ENCODE results near the gene HIVEP2. TPM values are rescaled to one million over a fixed set of nuclear protein-coding genes. Genes with fewer than 3 reads are reported as not detected.

HIVEP2 gene
- total RNA-seq, 1 experiment from 2014 or later = 8.2 TPM

DNA sequence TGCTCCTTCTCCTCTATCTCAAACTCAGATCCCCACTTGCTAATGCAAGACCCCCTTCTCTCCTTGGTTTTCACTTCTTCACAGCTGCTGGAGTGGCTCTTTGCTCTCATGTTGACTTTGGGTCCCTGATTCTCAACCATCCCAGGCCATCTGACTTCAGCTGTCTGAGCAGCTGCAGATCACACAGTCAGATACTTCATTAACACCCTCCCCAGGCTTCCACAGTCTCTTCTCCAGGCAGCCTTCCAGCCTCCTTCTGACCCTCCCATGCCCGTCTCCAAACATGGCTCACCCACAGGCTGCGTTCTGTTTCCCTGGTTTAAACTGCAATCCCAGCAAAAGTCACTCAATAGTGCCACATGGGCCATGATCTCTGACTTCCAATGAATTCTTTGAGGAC is 65.4 kb downstream of the HIVEP2 start:
- H3K9me3 ChIP-seq (replicated peaks) = no peaks in the 10 kb centered on the region
- no peaks in the 10 kb centered on the region for H3K27me3 ChIP-seq
- peak in 1 of 2 experiments; percentile 27 for DNase-seq
- H3K36me3 ChIP-seq = no peaks in the 10 kb centered on the region
- no peak overlapping the region for H3K27ac ChIP-seq
- H3K4me1 ChIP-seq = peaks cover 6% of the 10 kb centered on the region; the same call in 1 of the 2 replicates
- H3K4me3 ChIP-seq = no peak overlapping the region

DNA sequence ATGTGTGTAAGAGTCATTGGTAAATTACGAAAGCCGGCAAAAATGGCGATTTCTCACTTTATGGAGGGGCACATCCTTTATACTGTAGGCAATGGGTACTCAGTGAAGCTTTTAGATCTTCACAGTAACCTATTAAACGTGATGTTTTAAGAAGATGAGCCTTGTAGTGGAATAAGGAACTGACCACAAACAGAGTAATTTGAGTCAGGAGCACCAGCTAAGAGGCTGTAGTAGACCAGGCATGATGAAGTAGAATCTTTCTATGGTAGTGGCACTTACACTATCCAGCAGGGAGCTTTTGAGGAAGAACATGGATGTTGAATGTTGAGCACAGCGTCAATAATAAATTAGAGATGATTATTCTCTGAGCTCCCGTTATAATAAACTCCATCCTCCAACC is 65.9 kb downstream of the HIVEP2 start:
- no peaks in the 10 kb centered on the region for H3K9me3 ChIP-seq (replicated peaks)
- DNase-seq = no peak
- H3K27ac ChIP-seq = no peak overlapping the region
- no peak overlapping the region for H3K4me3 ChIP-seq
- H3K36me3 ChIP-seq = no peaks in the 10 kb centered on the region
- no peaks in the 10 kb centered on the region for H3K27me3 ChIP-seq
- peaks cover 6% of the 10 kb centered on the region; the same call in 1 of the 2 replicates for H3K4me1 ChIP-seq

DNA sequence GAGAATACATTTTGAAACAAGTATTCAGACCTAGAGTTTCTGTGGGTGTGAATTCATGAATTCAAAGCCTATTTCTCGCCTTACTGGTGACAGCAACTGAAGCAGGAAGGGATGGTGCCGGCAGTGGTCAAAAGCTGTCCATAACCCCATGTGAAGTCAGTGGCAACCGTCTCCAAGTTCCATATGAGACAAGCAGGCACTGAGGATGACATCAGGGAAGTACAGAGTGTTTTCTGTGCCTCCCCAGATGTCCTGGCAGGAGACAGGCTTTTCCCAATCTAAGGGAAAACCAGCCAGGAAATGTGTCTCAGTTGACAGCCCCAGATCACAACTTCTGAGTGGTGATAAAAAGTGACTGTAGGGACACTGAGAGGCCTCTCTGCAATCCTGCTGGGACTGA is 66.6 kb downstream of the HIVEP2 start:
- H3K27me3 ChIP-seq = no peaks in the 10 kb centered on the region
- H3K4me3 ChIP-seq = no peak overlapping the region
- no peak overlapping the region for H3K27ac ChIP-seq
- no peak for DNase-seq
- H3K9me3 ChIP-seq (replicated peaks) = no peaks in the 10 kb centered on the region
- H3K4me1 ChIP-seq = peaks cover 6% of the 10 kb centered on the region; the same call in 1 of the 2 replicates
- H3K36me3 ChIP-seq = no peaks in the 10 kb centered on the region

DNA sequence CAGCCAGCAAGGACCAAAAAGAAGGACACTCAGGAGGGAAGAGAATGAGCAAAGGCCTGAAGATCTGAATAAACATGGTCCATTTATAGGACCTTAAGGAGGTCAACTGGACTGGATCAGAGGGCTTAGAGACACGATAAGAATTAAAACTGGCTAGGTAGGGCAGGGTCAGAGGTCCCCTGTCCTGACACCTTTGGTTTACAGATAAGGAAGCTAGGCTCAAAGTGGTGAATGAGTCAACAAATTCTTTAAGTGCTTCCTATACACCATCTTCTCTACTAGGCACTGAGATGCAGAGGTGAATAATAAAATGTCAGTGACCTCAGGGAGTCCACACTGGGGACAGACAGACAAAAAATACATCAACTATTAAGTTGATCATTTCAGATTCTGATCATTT is 70.3 kb downstream of the HIVEP2 start:
- no peak for DNase-seq
- Histone ChIP-seq H3K27me3 (no peaks in the 10 kb centered on the region), H3K27ac (no peak overlapping the region), H3K9me3 (replicated peaks) (no peaks in the 10 kb centered on the region), H3K4me1 (peaks cover 14% of the 10 kb centered on the region), H3K4me3 (no peak overlapping the region), H3K36me3 (no peaks in the 10 kb centered on the region)

DNA sequence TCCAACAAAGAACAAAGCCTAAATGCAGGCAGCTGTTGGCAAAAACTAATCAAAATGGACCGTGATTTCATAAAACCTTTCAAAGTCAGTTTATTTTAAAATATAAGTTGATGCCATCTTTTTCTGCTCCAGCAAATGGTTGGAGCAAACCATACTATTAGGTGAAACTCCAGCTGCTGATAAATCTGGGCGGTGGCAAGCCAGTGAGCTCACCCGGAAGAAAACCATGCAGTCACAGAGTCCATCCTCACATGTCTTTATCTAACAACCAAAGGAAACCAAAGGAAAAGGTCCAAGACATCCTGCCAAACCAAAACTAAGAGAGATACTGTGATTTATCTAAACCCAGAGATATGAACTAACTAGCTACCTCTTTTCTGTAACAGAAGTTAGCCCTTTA is 72.6 kb downstream of the HIVEP2 start:
- H3K4me1 ChIP-seq = peaks cover 20% of the 10 kb centered on the region
- H3K36me3 ChIP-seq = no peaks in the 10 kb centered on the region
- no peaks in the 10 kb centered on the region for H3K9me3 ChIP-seq (replicated peaks)

DNA sequence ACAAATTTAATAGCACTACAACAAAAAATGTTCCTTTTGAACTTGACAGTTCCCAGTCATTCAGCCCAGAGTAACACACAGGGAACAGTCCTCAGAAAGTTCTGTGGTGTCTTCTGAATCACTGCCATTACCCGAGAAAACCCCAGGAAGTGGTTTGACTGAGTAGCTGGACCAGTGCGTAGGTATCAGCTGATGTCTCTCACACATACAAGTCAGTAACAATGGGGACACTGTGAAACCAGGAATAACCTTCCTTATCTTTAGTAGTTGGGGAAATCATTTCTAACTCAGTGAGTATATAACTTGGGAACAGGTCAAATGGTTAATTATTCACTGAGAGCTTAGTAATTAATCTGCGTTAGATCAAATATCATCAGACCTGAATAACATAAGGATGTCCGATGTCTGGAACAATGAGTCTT is 73.1 kb downstream of the HIVEP2 start:
- Histone ChIP-seq H3K27ac (peak overlapping the region; percentile 22), H3K9me3 (replicated peaks) (no peaks in the 10 kb centered on the region), H3K36me3 (no peaks in the 10 kb centered on the region), H3K4me3 (no peak overlapping the region), H3K27me3 (no peaks in the 10 kb centered on the region), H3K4me1 (peaks cover 24% of the 10 kb centered on the region)
- peak in 1 of 2 experiments; percentile 51 for DNase-seq

More for the DNA sequence above, 72.6 kb downstream of the HIVEP2 start:
- no peak for DNase-seq
- H3K27me3 ChIP-seq = no peaks in the 10 kb centered on the region
- H3K4me3 ChIP-seq = no peak overlapping the region
- H3K27ac ChIP-seq = peak overlapping the region; percentile 22

DNA sequence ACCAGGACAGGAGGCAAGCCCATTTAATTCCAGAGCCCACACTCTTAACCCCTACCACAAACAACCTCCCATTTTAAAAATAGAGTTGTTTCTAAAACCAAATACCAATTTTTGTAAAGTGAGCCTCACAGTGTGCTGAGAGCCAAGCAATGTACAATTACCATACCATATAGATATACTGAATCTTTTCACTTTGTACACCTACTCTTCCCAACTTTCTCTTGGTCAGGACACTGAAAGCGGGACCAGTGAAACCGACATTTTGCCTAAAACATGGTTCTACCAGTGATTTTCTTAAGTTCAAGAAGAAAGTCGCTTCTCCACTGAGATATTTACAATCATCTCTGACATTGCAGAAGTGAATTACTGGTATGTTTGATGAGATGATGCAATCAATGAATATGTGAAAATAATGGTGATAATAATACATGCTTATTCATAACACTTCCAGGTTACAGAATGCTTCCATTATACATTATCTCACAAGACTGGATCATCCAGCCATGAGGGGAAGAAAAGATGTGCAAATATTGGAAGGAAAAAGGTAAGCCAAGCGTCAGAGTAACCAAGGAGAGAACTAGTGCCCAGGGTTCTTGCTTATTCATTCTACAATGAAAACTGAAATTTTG is 74.1 kb downstream of the HIVEP2 start:
- DNase-seq = no peak
- no peaks in the 10 kb centered on the region for H3K36me3 ChIP-seq
- no peaks in the 10 kb centered on the region for H3K9me3 ChIP-seq (replicated peaks)
- H3K27ac ChIP-seq = no peak overlapping the region
- peaks cover 24% of the 10 kb centered on the region for H3K4me1 ChIP-seq
- H3K4me3 ChIP-seq = no peak overlapping the region
- no peaks in the 10 kb centered on the region for H3K27me3 ChIP-seq

DNA sequence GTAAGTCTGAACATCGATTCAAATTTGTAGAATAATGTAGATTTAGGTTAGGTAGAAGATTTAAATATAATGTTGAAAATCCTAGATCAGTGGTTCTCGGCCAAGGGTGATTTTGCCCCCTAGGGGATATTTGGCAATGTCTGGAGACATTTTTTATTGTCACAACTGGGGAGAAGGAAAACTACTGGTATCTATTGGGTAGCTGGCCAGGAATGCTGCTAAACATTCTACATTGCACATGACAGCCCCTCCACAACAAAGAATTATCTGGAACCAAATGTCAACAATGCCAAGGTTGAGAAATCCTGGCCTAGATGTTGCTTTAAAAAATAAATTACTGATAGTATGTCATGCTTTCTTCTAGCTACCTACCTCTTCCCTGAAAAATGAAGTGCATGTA is 76.1 kb downstream of the HIVEP2 start:
- H3K27ac ChIP-seq = no peak overlapping the region
- H3K9me3 ChIP-seq (replicated peaks) = no peaks in the 10 kb centered on the region
- no peak for DNase-seq
- no peaks in the 10 kb centered on the region for H3K27me3 ChIP-seq
- peaks cover 24% of the 10 kb centered on the region for H3K4me1 ChIP-seq
- H3K36me3 ChIP-seq = no peaks in the 10 kb centered on the region
- no peak overlapping the region for H3K4me3 ChIP-seq

DNA sequence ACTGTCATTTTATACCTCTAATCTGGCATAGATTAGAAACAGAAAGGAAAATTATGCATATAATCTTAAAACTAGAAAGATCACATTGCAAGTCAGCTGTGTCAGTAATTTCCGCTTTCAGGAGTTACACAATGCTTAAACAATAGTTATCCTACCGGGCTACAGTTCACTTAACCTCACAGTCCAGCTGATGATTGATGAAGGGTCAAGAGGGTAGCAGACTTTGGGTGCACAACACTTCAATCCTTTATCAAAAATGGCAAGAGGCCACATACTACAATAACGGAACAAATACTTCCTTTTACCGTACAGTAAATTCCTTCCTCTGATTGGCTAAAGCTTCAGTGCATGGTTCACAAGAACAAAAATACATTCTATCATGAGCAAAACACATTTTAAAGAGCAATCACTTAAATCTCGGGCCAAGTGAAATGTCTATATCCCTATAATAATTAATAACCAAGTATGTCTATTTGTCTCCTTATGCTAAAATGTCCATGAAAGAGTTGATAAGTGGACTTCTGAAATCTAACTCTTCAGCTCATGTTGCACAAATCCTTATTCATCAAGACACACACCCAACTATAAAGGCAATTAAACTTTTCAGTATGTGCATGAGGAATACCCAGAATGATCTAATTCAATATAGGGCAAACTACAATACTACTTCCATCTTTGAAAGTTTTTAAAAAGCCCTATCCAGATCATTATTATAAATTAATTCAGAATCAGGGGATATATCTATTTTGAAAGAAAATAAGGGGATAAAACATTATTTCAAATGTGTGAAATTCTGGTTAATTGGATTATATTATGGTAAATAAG is 76.8 kb downstream of the HIVEP2 start:
- Histone ChIP-seq H3K4me1 (peaks cover 31% of the 10 kb centered on the region), H3K27ac (no peak overlapping the region), H3K9me3 (replicated peaks) (no peaks in the 10 kb centered on the region), H3K27me3 (no peaks in the 10 kb centered on the region), H3K4me3 (no peak overlapping the region), H3K36me3 (no peaks in the 10 kb centered on the region)
- no peak for DNase-seq

DNA sequence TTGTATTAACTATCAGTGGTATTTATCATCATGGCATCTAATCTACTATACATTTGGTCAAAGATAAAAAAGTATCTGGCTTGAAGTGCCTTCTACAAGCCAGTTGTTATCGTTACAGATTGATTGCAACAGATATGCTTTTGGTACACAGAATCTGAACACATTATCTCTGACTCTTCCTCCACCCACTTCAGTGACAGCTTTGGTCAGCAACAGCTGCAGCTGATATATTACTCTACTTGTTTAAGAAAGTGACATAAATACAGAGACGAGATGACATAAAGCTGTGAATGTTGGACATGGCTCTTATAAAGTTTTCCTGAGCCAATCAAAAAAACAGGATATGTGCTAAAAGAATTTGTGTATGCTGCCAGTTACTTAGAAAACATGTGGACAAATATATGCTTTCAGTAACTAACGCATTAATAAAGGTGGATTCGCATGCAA is 77.6 kb downstream of the HIVEP2 start:
- peak in 1 of 2 experiments; percentile 68 for DNase-seq
- no peaks in the 10 kb centered on the region for H3K27me3 ChIP-seq
- H3K9me3 ChIP-seq (replicated peaks) = no peaks in the 10 kb centered on the region
- H3K27ac ChIP-seq = no peak overlapping the region
- H3K4me1 ChIP-seq = peaks cover 31% of the 10 kb centered on the region
- no peaks in the 10 kb centered on the region for H3K36me3 ChIP-seq
- no peak overlapping the region for H3K4me3 ChIP-seq

DNA sequence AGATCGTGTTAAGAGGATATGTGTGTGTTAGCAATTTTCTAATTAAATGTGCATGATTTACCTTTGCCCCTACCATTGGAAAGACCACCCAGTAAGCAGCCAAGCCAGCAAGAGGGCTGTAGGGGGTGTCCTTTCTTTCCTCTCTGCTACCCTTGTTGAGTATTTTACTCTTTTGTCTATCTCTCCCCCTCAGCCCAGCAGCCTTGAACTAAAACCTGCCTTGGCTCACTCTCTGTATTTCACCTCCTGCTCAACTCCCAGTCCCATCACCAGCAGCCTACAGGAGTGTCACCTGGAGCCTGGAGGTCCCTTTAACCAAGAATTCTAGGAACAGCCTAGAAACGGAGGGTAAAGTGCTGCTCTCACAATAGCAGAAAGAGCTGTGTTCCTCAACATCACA is 81.0 kb downstream of the HIVEP2 start:
- H3K36me3 ChIP-seq = no peaks in the 10 kb centered on the region
- no peak overlapping the region for H3K27ac ChIP-seq
- peak in 1 of 2 experiments; percentile 37 for DNase-seq
- no peaks in the 10 kb centered on the region for H3K9me3 ChIP-seq (replicated peaks)
- no peaks in the 10 kb centered on the region for H3K27me3 ChIP-seq
- no peak overlapping the region for H3K4me3 ChIP-seq
- H3K4me1 ChIP-seq = peaks cover 33% of the 10 kb centered on the region

DNA sequence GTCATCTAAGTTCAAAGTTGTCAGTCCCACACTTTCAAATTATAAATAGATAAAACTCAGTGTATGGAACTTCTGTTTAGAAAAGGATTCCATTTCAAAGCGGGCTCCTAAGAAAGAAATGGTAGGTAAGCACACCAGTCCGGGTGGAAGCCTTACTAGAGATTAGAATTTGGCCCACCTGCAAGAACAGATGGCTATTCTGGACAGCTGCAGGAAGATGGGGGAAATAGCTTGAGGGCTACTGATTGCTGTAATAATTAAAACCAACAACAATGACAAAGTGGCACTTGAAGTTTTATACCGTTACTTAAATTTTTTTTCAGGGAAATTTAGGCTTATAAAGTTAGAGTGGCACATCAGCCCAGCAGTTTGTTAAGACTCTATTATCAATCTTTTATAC is 83.3 kb downstream of the HIVEP2 start:
- Histone ChIP-seq H3K27ac (no peak overlapping the region), H3K4me3 (no peak overlapping the region), H3K36me3 (no peaks in the 10 kb centered on the region), H3K9me3 (replicated peaks) (no peaks in the 10 kb centered on the region), H3K4me1 (peaks cover 34% of the 10 kb centered on the region), H3K27me3 (no peaks in the 10 kb centered on the region)
- peak in 1 of 2 experiments; percentile 64 for DNase-seq

DNA sequence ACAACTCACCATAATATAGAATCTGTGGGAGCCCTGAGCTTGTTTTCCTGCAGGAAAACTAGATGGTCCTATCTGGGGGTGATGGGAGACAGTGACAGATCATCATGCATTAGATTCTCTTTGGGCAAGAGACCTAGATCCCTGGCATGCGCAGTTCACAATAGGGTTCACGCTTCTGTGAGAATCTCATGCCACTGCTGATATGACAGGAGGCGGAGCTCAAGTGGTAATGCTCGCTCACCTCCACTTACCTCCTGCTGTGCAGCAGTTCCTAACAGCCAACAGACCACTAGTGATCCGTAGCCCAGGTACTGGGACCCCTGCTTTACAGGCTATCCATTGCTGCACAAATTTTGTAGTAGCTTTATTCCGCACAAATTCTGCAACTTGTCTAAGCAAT is 84.5 kb downstream of the HIVEP2 start:
- no peaks in the 10 kb centered on the region for H3K9me3 ChIP-seq (replicated peaks)
- no peak overlapping the region for H3K4me3 ChIP-seq
- no peaks in the 10 kb centered on the region for H3K27me3 ChIP-seq
- no peaks in the 10 kb centered on the region for H3K36me3 ChIP-seq
- H3K4me1 ChIP-seq = peaks cover 44% of the 10 kb centered on the region
- DNase-seq = no peak
- no peak overlapping the region for H3K27ac ChIP-seq

DNA sequence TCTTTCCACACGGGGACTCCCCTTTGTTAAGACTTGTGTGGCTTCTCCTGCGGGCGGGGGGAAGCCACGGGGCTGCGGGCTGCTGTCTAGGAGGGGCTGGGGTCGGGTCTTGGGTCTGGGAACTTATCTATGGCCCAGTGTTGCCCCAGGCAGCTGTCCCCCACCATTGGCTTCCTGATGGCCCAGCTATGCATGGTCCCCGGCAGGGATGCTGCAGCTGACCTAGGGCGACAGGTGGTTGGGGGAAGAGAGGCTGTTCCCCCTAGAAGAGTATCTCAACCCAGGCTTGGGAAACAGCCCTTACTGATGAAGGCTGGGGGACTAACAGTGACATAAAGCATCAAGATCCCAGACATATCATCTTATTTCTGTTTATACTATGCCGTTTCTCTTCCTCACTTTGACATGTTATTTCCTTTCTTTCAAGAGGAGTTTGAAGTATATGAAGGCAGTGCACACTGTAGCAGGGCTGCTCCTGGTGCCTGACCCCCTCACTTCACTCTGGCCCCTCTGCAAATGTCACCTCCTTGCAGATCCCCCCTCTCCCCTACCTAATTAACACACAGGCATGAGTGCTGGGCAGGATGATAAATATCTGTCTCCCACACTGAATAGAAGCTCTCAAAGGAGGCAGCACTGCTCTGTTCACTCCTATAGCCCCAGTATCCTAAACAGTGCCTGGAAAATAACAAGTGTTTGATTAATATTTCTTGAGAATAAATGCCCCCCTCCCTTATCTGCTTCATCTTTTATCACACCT is 87.0 kb downstream of the HIVEP2 start:
- Histone ChIP-seq H3K9me3 (replicated peaks) (no peaks in the 10 kb centered on the region), H3K27me3 (no peaks in the 10 kb centered on the region), H3K36me3 (no peaks in the 10 kb centered on the region), H3K4me3 (peak overlapping the region; percentile 40), H3K27ac (peak overlapping the region; percentile 67), H3K4me1 (peaks cover 60% of the 10 kb centered on the region)
- peak; percentile 75 to 87 for DNase-seq

All from SJCRH30 (cell line).